ENCODE measurements around the gene ALOX5.

DNA sequence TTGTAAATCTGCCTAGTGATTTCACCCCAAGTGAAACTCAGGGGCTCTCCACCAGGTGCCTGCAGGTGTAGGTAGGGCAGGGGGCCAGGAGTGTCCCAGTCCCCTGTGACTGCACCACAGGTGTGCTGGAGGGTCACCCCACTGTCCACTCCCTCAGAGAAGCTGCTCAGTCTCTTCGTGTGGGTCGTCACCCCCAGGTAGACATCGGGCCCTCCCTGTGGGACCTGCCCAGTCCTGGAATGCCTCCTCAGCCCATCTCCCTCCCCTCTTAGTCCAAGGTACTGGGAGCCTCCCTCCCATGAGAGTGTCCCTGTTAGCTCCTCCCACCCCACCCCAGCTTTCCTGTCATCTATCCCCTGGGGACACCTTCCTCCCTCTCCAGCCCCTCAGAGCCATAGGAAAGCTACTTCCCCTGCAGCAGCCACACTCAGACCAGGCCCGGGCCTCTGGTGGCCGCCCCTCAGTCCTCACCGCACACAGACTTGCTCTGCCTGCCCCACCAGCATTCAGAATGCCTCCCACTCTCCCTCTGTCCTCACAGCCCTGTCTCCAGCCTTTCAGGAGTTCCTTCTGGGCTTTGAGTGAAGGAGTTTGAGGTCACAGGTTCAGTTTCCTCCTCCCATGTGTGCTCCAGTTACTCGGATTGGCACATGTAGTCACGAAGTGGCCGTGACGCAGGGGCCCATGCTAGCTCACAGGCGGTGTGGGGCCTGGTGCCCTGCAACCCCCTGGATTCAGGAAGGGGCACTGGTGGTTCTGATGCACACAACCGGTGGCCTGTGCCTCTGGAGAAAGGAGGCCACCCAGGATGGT lies 5.1 kb downstream of the ALOX5 start:
- TF ChIP-seq, protein P1, sequence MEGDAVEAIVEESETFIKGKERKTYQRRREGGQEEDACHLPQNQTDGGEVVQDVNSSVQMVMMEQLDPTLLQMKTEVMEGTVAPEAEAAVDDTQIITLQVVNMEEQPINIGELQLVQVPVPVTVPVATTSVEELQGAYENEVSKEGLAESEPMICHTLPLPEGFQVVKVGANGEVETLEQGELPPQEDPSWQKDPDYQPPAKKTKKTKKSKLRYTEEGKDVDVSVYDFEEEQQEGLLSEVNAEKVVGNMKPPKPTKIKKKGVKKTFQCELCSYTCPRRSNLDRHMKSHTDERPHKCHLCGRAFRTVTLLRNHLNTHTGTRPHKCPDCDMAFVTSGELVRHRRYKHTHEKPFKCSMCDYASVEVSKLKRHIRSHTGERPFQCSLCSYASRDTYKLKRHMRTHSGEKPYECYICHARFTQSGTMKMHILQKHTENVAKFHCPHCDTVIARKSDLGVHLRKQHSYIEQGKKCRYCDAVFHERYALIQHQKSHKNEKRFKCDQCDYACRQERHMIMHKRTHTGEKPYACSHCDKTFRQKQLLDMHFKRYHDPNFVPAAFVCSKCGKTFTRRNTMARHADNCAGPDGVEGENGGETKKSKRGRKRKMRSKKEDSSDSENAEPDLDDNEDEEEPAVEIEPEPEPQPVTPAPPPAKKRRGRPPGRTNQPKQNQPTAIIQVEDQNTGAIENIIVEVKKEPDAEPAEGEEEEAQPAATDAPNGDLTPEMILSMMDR (conservative IDR thresholded peaks at IDR 0.05) = no peak
- TF ChIP-seq EZH2 (IDR thresholded peaks at IDR 0.05; ENCODE audit: low read depth) = no peak
